ENCODE measurements around the gene SPOP. TPM values are rescaled to one million over a fixed set of nuclear protein-coding genes. Genes with fewer than 3 reads are reported as not detected.

SPOP gene
- total and polyA plus RNA-seq, 2 experiments from 2014 or later, result 13.9 to 18.6 TPM

GRCh38 chr17:49630113-49630900 lies 47.6 kb downstream of the SPOP start:
- peaks cover 10% of the 10 kb centered on the region; the same call in 1 of the 2 replicates for H3K4me1 ChIP-seq (ENCODE audit: insufficient read depth)
- H3K36me3 ChIP-seq (ENCODE audit: insufficient read depth), result no peaks in the 10 kb centered on the region
- DNase-seq (ENCODE audit: low spot score) (no peak), ATAC-seq (no peak)
- no peak for TF ChIP-seq JUNB (IDR thresholded peaks at IDR 0.05; ENCODE audit: unreplicated experiment)
- no peak for TF ChIP-seq REST (IDR thresholded peaks at IDR 0.05; ENCODE audit: unreplicated experiment)
- no peak for TF ChIP-seq ETS1 (IDR thresholded peaks at IDR 0.05)
- TF ChIP-seq CREB1 (CRISPR knock-in tag; IDR thresholded peaks at IDR 0.05; ENCODE audit: low read depth), result no peak
- no peak for TF ChIP-seq ZNF331 (CRISPR knock-in tag; IDR thresholded peaks at IDR 0.05; ENCODE audit: low read depth)
- no peak for TF ChIP-seq EZH2 (IDR thresholded peaks at IDR 0.05; ENCODE audit: low read depth, unreplicated experiment)
- no peak for TF ChIP-seq NANOG (IDR thresholded peaks at IDR 0.05; ENCODE audit: borderline replicate concordance)
- TF ChIP-seq POLR2AphosphoS5 (IDR thresholded peaks at IDR 0.05; ENCODE audit: low read depth), result no peak
- TF ChIP-seq ZNF462 (CRISPR knock-in tag; IDR thresholded peaks at IDR 0.05), result no peak
- TF ChIP-seq CTCF (conservative IDR thresholded peaks at IDR 0.05; ENCODE audit: low read depth in 2 of 2), result no peak
- TF ChIP-seq STAT1 (IDR thresholded peaks at IDR 0.05; ENCODE audit: unreplicated experiment), result no peak
- TF ChIP-seq EZH2phosphoT487 (IDR thresholded peaks at IDR 0.05; ENCODE audit: unreplicated experiment), result no peak
- no peak for TF ChIP-seq ZNF114 (CRISPR knock-in tag; IDR thresholded peaks at IDR 0.05)
- no peaks in the 10 kb centered on the region for H3K9me3 Mint-ChIP-seq
- no peak overlapping the region for H3K4me2 ChIP-seq
- H3K9me2 ChIP-seq (ENCODE audit: insufficient read depth), result no peaks in the 10 kb centered on the region
- H3K36me3 Mint-ChIP-seq (ENCODE audit: low read depth), result no peaks in the 10 kb centered on the region
- no peak overlapping the region for H3K4me3 Mint-ChIP-seq
- no peaks in the 10 kb centered on the region for H3K27me3 ChIP-seq (ENCODE audit: insufficient read depth)
- no peak overlapping the region for H3K27ac ChIP-seq (ENCODE audit: low read depth)
- H3F3A ChIP-seq (replicated peaks; ENCODE audit: low read depth), result no peaks in the 10 kb centered on the region
- H4K20me1 ChIP-seq (replicated peaks; ENCODE audit: insufficient read depth), result no peaks in the 10 kb centered on the region
- no peaks in the 10 kb centered on the region for H3K27me3 Mint-ChIP-seq (ENCODE audit: insufficient read depth, low read depth, poor library complexity)
- H2AFZ ChIP-seq, result no peak overlapping the region
- peaks cover 23% of the 10 kb centered on the region for H3K4me1 Mint-ChIP-seq
- H3K27ac Mint-ChIP-seq, result no peak overlapping the region
- H3K4me3 ChIP-seq, result no peak overlapping the region
- peaks cover 16% of the 10 kb centered on the region for H3K79me2 ChIP-seq (replicated peaks; ENCODE audit: insufficient read depth)

All from GM23338 (cell line).